Activated CD8-positive, alpha-beta memory T cell treated with anti-CD3 and anti-CD28 coated beads for 4 hours (primary cell): ENCODE measurements around the gene KCNJ10.

ENCODE experiments used
- DNase-seq, 2 donors: peaks; one replicate each; pipeline ENCODE4 v3.0.0-alpha.2; 2020; ENCODE audit warnings: low read depth in 2 of 2

The KCNJ10 gene

GRCh38 chr1:159964144-159964543 is 105.8 kb downstream of the KCNJ10 start:
- DNase-seq = no peak

- DNase-seq = no peak
Measured at GRCh38 chr1:159962176-159962575, 107.8 kb downstream of the KCNJ10 start.

GRCh38 chr1:159961636-159962035 is 108.3 kb downstream of the KCNJ10 start:
- DNase-seq = no peak

GRCh38 chr1:159960721-159961381 is 109.1 kb downstream of the KCNJ10 start:
- DNase-seq = no peak

- DNase-seq = no peak
Measured at GRCh38 chr1:159959451-159959850, 110.5 kb downstream of the KCNJ10 start.

GRCh38 chr1:159958719-159959380 is 111.1 kb downstream of the KCNJ10 start:
- no peak for DNase-seq

GRCh38 chr1:159957824-159958268 is 112.1 kb downstream of the KCNJ10 start:
- DNase-seq = no peak

GRCh38 chr1:159955456-159955855 is 114.5 kb downstream of the KCNJ10 start:
- DNase-seq = no peak

GRCh38 chr1:159953536-159954515 is 116.1 kb downstream of the KCNJ10 start, which contains the start of gene SLAMF9:
TSS of gene SLAMF9 (minus strand) at chr1:159954237. CDS start at chr1:159954137, 100 bp downstream.
- DNase-seq = no peak

GRCh38 chr1:159952932-159953331 is 117.0 kb downstream of the KCNJ10 start:
- DNase-seq = no peak

GRCh38 chr1:159951551-159951950 is 118.4 kb downstream of the KCNJ10 start:
- DNase-seq = no peak

GRCh38 chr1:159951016-159951415 is 118.9 kb downstream of the KCNJ10 start:
- no peak for DNase-seq

- DNase-seq = no peak
Measured at GRCh38 chr1:159949981-159950381, 120.0 kb downstream of the KCNJ10 start.

GRCh38 chr1:159949123-159949522 is 120.8 kb downstream of the KCNJ10 start:
- no peak for DNase-seq
